Type B pancreatic cell (in vitro differentiated cells): ENCODE data around the gene SYNRG. TPM values are rescaled to one million over a fixed set of nuclear protein-coding genes. Genes with fewer than 3 reads are reported as not detected.

Experiments used
- DNase-seq: peaks from one replicate; pipeline ENCODE4 v3.0.0; 2021; ENCODE audit warnings: mixed read lengths; ENCODE audit not compliant: unreplicated experiment; ENCODE audit errors: extremely low spot score
- H3K27ac Mint-ChIP-seq: 2 replicates; pipeline ENCODE4 v1.8.0; 2021; ENCODE audit warnings: mild to moderate bottlenecking, mixed read lengths
- H3K27me3 Mint-ChIP-seq: 2 replicates; pipeline ENCODE4 v1.8.0; 2021; ENCODE audit warnings: mixed read lengths
- H3K36me3 Mint-ChIP-seq: 2 replicates; pipeline ENCODE4 v1.8.0; 2021; ENCODE audit warnings: mixed read lengths
- H3K4me1 Mint-ChIP-seq: one replicate; pipeline ENCODE4 v1.8.0; 2021; ENCODE audit warnings: mixed read lengths; ENCODE audit not compliant: unreplicated experiment
- H3K4me3 Mint-ChIP-seq: 2 replicates; pipeline ENCODE4 v1.8.0; 2021; ENCODE audit warnings: mild to moderate bottlenecking, mixed read lengths
- H3K9me3 Mint-ChIP-seq: 2 replicates; pipeline ENCODE4 v1.8.0; 2021; ENCODE audit warnings: mixed read lengths
- total RNA-seq: library from RNA; stranded (reverse); gene quantifications from 2 replicates; pipeline ENCODE4 v1.2.1, GENCODE V29; 2021; ENCODE audit warnings: low replicate concordance
- TF ChIP-seq, protein P1 (sequence below): fragments of 200-600 bp; sonication (generic); conservative IDR thresholded peaks from 2 replicates; pipeline ENCODE4 v1.5.0; 2021; ENCODE audit warnings: antibody characterized with exemption, mild to moderate bottlenecking

SYNRG gene
- total RNA-seq, 1 donor from 2014 or later = 45.0 TPM

DNA sequence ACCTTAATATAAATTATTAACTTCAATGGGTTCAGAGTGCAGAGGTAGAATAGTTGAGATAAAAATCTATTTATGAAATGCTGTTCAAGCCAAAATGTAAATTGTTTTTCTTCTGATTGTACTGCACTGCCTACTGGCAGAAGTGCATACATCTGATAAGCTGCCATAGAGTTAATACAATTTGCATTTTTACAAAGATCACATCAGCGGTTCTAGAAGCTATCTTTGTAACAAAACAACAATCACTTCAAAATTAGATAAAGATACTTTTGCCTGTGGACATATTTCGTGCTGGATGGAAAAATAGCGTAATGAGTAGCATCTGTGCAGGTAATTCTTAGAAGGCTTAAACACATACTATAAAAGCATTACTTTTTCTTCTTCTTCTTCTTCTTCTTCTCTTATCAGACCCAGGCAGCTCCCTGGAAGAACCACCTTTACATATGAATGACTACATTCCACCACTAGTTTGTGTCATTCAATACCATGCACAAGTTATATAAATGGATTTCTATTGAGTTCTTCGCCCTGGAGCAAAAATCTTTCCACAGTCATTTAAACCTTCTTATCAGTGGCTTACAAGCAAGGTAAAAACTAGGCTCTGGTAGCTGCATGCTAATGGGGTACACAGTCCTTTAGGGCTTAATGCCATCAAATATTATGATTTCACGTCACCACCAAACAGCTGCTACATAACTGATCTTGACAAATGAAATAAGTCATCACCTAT is 47.0 kb downstream of the SYNRG start:
- TF ChIP-seq, protein P1, sequence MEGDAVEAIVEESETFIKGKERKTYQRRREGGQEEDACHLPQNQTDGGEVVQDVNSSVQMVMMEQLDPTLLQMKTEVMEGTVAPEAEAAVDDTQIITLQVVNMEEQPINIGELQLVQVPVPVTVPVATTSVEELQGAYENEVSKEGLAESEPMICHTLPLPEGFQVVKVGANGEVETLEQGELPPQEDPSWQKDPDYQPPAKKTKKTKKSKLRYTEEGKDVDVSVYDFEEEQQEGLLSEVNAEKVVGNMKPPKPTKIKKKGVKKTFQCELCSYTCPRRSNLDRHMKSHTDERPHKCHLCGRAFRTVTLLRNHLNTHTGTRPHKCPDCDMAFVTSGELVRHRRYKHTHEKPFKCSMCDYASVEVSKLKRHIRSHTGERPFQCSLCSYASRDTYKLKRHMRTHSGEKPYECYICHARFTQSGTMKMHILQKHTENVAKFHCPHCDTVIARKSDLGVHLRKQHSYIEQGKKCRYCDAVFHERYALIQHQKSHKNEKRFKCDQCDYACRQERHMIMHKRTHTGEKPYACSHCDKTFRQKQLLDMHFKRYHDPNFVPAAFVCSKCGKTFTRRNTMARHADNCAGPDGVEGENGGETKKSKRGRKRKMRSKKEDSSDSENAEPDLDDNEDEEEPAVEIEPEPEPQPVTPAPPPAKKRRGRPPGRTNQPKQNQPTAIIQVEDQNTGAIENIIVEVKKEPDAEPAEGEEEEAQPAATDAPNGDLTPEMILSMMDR = no peak
- Mint-ChIP-seq H3K4me1 (no peaks in the 10 kb centered on the region), H3K4me3 (no peak overlapping the region), H3K27me3 (no peaks in the 10 kb centered on the region), H3K27ac (peak overlapping the region; percentile 16), H3K9me3 (no peaks in the 10 kb centered on the region), H3K36me3 (peaks cover 43% of the 10 kb centered on the region)
- DNase-seq = no peak

DNA sequence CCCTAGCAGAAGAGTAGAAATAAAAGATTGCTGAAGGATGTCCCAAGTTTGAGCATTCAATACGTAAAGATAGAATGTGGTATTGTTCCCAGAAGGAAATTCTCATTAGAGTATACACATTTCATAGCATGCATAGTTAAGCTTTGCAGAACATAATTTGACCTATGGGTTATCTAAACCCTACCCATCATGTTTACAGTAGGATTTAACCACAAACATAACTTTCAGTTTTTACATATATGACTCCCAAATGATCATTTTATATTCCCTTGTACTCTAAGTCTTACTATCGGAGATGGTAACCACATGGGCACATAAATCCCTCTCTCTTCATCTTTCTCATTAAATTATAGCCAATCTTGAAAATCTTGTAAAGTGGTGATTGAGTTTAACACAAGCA is 50.9 kb downstream of the SYNRG start:
- TF ChIP-seq, protein P1 = no peak

DNA sequence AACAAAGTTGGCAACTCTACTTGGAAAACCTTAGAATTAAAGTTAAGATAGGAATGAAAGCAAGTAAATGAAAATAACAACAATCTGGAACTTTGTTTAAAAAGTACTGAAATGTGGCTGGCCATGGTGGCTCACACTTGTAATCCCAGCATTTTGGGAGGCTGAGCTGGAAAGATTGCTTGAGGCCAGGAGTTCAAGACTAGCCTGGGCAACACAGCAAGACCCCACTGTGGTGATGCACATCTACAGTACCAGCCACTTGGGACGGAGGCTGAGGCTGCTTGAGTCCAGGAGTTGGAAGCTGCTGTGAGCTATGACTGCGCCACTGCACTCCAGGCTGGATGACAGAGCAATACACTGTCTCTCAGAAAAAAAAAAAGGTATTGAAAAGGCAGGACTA is 51.7 kb downstream of the SYNRG start:
- no peak overlapping the region for H3K27ac Mint-ChIP-seq
- no peaks in the 10 kb centered on the region for H3K27me3 Mint-ChIP-seq
- TF ChIP-seq, protein P1 = no peak
- peaks cover 36% of the 10 kb centered on the region for H3K36me3 Mint-ChIP-seq
- no peak for DNase-seq
- H3K9me3 Mint-ChIP-seq = no peaks in the 10 kb centered on the region
- H3K4me1 Mint-ChIP-seq = no peaks in the 10 kb centered on the region
- no peak overlapping the region for H3K4me3 Mint-ChIP-seq

More for the DNA sequence above, 50.9 kb downstream of the SYNRG start:
- Mint-ChIP-seq H3K27ac (no peak overlapping the region), H3K4me3 (no peak overlapping the region), H3K9me3 (no peaks in the 10 kb centered on the region), H3K36me3 (peaks cover 31% of the 10 kb centered on the region), H3K27me3 (no peaks in the 10 kb centered on the region), H3K4me1 (no peaks in the 10 kb centered on the region)
- DNase-seq = no peak

DNA sequence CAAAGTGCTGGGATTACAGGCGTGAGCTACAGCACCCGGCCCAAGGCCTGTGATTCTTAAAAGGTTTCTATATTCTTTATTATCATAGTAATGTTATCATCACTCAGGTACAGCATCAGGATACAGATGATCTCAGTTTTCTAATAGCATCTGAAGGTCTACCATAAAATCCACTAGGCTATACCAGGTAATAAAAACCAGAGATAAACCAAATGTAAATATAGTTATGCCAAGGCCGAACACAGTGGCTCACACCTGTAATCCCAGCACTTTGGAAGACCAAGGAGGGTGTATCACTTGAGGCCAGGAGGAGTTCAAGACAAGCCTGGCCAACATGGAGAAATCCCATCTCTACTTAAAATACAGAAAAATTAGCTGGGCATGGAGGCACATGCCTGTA is 53.8 kb downstream of the SYNRG start:
- peaks cover 8% of the 10 kb centered on the region for H3K4me1 Mint-ChIP-seq
- TF ChIP-seq, protein P1 = no peak
- no peaks in the 10 kb centered on the region for H3K9me3 Mint-ChIP-seq
- H3K36me3 Mint-ChIP-seq = peaks cover 27% of the 10 kb centered on the region
- no peaks in the 10 kb centered on the region for H3K27me3 Mint-ChIP-seq
- H3K4me3 Mint-ChIP-seq = no peak overlapping the region
- no peak overlapping the region for H3K27ac Mint-ChIP-seq
- no peak for DNase-seq

DNA sequence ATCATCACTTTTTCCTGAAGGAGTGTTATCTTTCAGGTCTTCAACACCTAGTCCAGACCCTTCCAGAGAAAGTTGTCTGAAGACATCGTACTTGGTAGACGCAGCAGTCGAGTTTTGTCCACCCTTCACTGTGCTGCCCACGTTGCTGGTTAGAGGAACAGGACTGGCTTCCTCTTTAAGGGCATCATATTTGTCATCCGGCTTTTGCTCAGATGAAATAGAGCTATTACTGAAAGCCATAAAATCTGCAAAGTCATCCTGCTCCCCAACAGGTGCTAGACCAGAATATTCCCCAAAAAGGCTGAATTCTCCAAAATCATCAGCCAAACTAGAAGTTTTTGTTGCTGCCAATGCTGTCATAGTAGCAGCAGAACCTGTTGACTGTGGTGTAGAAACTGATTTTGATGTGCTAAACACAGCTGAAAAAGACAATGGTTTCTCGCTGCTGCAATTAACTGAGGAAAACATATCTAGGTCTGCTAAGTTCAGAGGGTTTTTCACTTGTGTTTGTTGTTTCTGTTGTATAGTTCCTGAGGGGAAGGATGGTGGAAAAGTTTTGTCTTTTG is 55.7 kb downstream of the SYNRG start:
- Mint-ChIP-seq H3K27ac (no peak overlapping the region), H3K36me3 (peaks cover 28% of the 10 kb centered on the region), H3K4me1 (peaks cover 10% of the 10 kb centered on the region), H3K4me3 (no peak overlapping the region), H3K27me3 (no peaks in the 10 kb centered on the region), H3K9me3 (no peaks in the 10 kb centered on the region)
- TF ChIP-seq, protein P1 = no peak
- DNase-seq = no peak
